Transverse colon (tissue), 4 donors: Measurements from ENCODE around the gene ZNF653.

Experiments
- EP300 ChIP-seq: sonication (generic); formaldehyde crosslinking; IDR thresholded peaks from one replicate; pipeline ENCODE4 v1.6.1; 2017; ENCODE audit warnings: antibody characterized with exemption, low read depth
- POLR2A ChIP-seq: fragments of 450-650 bp; IDR thresholded peaks from one replicate; pipeline ENCODE4 v1.6.1; 2016; ENCODE audit warnings: antibody characterized with exemption, mild to moderate bottlenecking, moderate library complexity
- POLR2AphosphoS5 ChIP-seq, 3 donors: sonication (generic); formaldehyde crosslinking; IDR thresholded peaks; one replicate each; pipeline ENCODE4 v1.6.1; 2016; ENCODE audit warnings: antibody characterized with exemption in 3 of 3
- TF ChIP-seq, protein P1 (sequence below), 5 experiments: fragments of 200-600 bp in 3 of 5; fragments of 450-650 bp in 2 of 5; sonication (generic) in 3 of 5; IDR thresholded peaks; 1 replicate in 2 of 5; 2 replicates in 3 of 5; pipeline ENCODE4 v1.5.1; 2016 to 2017; ENCODE audit warnings: antibody characterized with exemption in 5 of 5, inconsistent platforms in 3 of 5, mild to moderate bottlenecking in 2 of 5, moderate library complexity in 1 of 5

DNA sequence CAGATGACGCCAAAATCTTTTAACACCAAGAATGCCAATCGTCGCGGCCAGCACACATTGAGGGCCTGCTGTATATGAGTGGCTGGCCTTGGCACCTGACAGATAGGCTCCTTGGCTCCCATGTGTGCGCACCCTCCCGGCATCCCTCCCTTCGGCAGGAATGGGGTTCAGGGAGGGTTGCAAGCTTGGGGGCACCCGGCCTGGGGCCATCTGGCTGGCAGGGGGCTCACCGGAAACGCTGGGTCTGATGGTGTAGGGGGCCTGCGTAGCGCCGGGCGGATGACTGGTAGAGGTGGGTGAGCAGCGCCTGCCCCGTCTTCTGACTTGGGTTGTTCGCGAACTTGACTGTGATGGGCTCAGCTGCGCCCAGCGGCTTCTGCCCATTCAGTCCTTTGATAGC lies 47.8 kb downstream of the ZNF653 start:
- TF ChIP-seq, protein P1, sequence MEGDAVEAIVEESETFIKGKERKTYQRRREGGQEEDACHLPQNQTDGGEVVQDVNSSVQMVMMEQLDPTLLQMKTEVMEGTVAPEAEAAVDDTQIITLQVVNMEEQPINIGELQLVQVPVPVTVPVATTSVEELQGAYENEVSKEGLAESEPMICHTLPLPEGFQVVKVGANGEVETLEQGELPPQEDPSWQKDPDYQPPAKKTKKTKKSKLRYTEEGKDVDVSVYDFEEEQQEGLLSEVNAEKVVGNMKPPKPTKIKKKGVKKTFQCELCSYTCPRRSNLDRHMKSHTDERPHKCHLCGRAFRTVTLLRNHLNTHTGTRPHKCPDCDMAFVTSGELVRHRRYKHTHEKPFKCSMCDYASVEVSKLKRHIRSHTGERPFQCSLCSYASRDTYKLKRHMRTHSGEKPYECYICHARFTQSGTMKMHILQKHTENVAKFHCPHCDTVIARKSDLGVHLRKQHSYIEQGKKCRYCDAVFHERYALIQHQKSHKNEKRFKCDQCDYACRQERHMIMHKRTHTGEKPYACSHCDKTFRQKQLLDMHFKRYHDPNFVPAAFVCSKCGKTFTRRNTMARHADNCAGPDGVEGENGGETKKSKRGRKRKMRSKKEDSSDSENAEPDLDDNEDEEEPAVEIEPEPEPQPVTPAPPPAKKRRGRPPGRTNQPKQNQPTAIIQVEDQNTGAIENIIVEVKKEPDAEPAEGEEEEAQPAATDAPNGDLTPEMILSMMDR (IDR thresholded peaks at IDR 0.05): no peak
- TF ChIP-seq POLR2AphosphoS5 (IDR thresholded peaks at IDR 0.05) (no peak), POLR2A (no peak), EP300 (no peak)
